Fibroblast of skin of left biceps (primary cell): ENCODE data around the gene JMJD7.

ENCODE experiments used
- DNase-seq, 2 experiments: peaks; one replicate each; pipeline ENCODE4 v3.0.0-alpha.2; 2013; ENCODE audit warnings: low read depth in 2 of 2

The JMJD7 gene

GRCh38 chr15:41827880-41828806 lies at the start of gene JMJD7:
JMJD7 (plus strand) TSS chr15:41828092; CDS start chr15:41828125, 33 bp downstream.
- peak; percentile 51 to 53 for DNase-seq

- no peak for DNase-seq
These were observed 49.4 kb upstream of the JMJD7 start for GRCh38 chr15:41778521-41778920.

DNA sequence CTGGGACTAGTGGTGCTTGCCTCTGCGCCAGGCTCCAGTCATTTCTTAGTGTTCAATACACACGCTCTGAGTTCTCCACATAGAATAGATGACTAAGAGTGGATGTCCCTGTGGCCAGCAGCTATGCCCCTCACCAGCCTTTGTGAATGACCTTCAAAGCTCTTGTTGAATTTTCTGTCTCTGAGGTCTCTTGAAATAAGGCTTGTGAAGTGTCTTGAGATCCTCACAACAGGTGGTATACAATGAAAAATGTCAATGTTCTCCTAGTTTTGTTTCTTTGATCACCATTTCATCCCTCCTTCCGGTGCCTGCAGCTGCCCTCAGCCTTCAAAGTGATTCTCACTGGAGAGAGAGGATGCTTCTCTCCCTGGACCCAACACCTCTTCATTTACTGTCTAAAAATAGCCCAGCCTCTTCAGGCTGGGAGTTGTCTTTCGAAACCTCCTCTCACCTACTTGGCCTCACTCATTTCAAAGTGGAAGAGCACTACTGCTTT lies 48.2 kb upstream of the JMJD7 start:
- no peak for DNase-seq

GRCh38 chr15:41780266-41780665 lies 47.6 kb upstream of the JMJD7 start:
- no peak for DNase-seq

GRCh38 chr15:41780727-41781126 lies 47.2 kb upstream of the JMJD7 start:
- DNase-seq, result no peak

DNA sequence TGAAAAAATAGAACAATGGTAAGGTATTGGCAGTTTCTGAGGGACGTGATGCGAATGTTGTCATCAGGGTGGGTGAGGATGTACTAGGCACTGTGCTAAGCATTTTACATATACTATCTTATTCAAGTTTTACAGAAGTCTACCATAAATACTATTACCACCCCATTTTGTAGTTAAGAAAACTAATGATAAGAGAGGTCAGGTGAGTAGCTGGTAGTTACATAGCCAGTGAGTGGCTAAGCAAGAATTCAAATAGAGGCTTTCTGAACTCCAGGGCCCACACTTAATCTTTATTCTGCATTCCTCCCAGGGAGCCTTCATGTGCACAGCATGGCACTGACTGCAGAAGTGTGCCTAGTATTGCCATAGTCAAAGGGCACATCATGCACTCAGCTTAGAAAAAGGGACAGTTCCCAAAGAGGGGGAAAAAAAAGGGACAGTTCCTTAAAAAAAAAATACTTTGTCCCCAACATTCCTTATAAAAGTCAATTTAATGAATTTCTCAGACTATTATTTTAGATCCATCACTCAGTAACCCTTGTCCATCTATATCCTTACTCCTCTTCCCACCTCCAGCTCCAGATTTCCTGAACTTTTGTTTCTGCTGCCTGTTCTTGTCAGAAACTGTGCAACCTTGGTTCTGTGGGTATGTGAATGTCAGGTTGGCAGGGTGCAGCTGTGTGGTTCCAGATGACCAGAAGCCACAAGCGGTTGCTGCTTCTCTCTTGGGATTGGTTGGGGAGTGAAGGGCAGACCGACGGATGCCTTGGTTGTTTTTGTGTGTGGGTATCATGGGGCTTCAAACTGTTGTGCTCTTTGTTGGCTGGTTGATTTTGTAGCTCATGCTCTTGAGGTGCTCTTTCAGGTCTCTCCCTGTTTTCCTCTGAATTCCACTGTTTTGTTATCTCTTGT lies 45.3 kb upstream of the JMJD7 start:
- DNase-seq, result no peak

- no peak for DNase-seq
These were observed 44.6 kb upstream of the JMJD7 start for GRCh38 chr15:41783296-41783695.

GRCh38 chr15:41788262-41788661 lies 39.6 kb upstream of the JMJD7 start:
- DNase-seq, result no peak

- no peak for DNase-seq
These were observed 38.7 kb upstream of the JMJD7 start for GRCh38 chr15:41789236-41789635.

DNA sequence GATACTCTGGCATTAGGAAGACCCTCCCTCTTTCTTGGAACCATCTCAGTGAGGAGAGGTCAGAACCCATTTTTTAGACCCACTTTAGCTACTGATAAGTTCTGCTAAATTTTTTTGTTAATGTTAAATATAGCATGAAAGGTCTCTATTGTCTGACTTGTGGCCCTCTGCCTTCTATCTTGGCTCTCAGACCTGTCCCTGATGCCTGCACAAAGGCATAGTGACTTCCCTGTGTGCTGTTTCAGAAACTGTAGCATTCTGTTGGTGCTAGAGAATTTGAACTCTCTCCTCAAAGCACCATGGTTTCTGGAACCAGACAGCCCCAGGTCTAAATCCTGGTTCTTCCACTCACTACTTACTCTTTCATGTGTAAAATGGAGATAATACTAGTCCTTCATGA lies 38.2 kb upstream of the JMJD7 start:
- DNase-seq, result no peak

GRCh38 chr15:41790169-41790568 lies 37.7 kb upstream of the JMJD7 start:
- DNase-seq, result no peak

DNA sequence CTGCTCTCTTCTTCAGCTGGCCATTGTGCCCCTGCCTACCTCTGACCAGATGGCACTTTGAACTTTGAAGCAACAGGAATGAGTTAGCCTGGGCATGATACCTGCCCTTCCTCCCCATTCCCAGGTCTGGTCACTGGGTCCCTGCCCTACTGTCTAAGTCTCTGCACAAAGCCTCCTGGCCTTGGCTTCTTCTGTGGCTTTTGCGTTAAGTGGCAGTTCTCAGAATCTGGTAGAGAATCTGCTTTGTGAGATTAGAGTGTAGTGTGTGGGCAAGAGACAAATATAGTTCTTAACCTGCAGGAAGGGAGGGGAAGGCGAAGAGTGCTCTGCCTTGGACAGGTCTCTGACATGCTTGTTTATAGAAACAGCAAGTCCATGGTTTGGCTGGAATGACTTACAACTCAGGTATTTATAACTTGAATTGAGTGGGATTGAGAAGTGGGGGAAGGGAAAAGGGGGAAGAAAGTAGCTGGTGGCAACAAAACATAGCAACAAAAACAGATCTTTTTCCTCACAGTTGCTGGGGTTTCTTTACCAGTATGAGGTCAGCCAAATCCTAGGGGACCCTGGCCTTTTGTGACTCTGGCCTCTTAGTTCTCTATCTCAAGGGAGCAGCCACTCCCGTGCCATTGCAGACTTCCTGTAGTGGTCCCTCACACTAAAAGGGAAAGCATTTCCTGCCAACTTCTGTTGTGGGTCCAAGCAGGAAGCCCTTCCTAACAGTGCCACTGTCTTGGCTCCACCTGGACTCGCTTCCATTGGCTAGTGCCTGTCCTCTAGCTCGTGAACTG lies 36.9 kb upstream of the JMJD7 start:
- DNase-seq, result no peak

DNA sequence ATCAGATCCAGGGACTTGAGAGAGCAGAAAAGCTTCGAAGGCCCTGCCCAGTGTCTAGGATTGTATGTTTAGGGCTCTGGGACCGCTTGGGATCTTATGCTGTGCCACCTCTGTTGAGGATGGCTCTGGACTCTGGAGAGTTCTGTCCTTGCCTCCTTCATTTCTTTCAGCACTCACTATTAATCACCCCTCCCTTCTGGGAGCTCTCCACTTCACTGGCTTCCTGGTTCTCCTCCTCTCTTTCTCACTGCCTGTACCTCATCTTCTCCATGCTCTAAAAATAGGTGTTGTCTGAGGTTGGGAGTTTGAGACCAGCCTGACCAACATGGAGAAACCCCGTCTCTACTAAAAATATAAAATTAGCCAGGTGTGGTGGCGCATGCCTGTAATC lies 36.4 kb upstream of the JMJD7 start:
- no peak for DNase-seq

DNA sequence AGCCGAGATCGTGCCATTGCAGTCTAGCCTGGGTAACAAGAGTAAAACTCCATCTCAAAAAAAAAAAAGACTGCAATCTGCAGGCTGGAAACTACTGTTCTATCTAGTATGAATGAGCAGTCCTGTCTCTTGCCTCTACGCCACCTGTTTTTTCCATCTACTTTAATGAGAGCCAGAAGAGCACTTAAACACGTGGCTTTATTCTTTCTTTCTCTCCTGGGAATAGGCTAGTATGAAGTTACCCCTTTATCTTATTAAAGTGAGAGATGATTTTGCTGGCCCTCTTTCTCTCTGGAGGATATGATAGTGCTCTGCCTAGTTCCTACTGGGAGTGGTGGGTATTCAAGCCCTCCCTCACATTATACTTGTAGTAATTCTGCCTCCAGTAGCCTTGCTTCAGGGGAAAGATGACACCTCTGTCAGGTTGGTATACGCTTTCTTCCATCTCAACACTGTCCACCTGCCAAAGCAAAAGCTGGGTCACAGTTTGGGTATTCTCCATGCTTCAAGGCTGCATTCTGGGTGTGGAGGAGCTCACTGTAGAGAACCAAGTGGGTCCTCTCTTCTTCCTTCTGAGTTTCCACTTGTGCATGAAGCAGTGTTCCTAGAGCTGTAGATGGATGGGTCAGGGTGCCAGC lies 35.8 kb upstream of the JMJD7 start:
- no peak for DNase-seq

DNA sequence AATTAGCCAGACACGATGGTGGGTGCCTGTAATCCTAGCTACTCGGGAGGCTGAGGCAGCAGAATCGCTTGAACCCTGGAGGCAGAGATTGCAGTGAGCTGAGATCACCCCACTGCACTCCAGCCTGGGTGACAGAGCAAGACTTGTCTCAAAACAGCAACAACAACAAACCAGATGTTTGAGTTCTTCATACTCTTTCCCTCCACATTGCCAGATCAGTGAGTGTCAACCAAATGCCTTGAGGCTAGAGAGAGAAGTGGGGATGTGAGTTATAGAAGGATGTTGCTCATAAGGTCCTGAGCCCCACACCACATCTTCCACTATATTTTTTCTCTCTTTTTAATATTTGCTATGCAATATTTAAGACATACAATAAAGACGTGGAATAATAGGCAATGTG lies 33.8 kb upstream of the JMJD7 start:
- no peak for DNase-seq

GRCh38 chr15:41795996-41796856 lies 31.7 kb upstream of the JMJD7 start:
- peak; percentile 83 to 84 for DNase-seq

DNA sequence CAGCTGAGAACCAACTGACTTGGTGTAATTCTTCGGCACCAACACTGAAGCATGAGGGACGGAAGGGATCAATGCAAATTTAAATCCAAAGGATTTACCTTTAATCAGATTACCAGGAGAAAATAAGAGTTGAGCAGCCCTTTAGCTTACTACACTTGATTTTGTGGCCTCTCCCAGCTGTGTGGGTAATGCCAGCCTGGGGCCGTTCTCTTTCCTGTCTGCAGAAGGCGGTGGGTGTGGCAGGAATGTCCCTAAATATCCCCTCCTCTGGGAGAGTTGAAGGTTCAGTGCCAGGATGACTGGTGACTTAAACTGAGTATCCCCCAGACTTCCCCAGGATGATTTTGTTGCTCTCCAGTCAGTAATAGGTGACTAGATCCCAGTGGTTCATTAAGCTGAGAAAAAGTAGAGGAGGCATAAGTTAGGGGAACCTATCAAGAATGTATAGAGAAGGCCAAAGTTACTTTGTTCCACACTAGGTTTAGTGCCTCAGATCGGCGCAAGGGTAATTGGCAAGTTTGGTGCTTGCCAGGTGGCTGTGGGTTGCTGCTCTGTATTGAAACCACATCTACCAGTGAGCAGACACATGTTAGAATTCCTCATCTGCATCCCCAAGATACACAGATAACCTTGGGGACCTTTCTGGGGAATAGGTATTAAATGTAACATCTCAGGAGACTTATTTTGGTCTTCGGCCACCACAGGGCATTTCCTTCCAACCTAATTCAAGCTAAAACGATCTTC lies 30.5 kb upstream of the JMJD7 start:
- no peak for DNase-seq

GRCh38 chr15:41798607-41799487 lies 29.0 kb upstream of the JMJD7 start:
- no peak for DNase-seq

GRCh38 chr15:41799488-41799805 lies 28.4 kb upstream of the JMJD7 start:
- no peak for DNase-seq
